GM19397 (cell line): ENCODE results near the gene EVL.

Experiments
- ATAC-seq: cut with Tn5 transposase; IDR thresholded peaks from one replicate; pipeline ENCODE4 v1.9.1; 2021; ENCODE audit warnings: mild to moderate bottlenecking, moderate library complexity; ENCODE audit not compliant: unreplicated experiment

EVL gene

GRCh38 chr14:100081997-100082625 lies 16.9 kb downstream of the EVL start:
- no peak for ATAC-seq

DNA sequence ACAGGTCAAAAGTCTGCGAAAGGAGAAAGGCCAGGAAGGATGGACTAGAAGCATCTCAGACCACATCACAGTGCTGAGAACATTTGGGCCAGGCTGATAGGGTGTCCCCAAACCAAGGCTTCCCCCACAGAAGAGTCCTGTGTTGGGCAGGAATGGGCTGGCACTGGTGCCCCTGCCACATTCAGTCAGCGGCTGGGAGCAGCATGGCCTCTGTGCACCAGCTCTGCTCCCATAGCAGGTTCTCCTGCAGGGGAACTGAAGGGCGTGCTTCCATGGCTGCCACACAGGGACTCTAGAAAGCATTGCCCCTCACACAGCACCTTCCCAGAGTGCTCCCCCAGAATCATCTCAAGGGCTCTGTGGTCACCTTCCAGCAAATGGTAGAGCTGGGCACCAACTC lies 17.5 kb downstream of the EVL start:
- no peak for ATAC-seq

GRCh38 chr14:100083706-100084105 lies 18.5 kb downstream of the EVL start:
- ATAC-seq, result no peak

GRCh38 chr14:100084591-100084990 lies 19.4 kb downstream of the EVL start:
- ATAC-seq, result no peak

DNA sequence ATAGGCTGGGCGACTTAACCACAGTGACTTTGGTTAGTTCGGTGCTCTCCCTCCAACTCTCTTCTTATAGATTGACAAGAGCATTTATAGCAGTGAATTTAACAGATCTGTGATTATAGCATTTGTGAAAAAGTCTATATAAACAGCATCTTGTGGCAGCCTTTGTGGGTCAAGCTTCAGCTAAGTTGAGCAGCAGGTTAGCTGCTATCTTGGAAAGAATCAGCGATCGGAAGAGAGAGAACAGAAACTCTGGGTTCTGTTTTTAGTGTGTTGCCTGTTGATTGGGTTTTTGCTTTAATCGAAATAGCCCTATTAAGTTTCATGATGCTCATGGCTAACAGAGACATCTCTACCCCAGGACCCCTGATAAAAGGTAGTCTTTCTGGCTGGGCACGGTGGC lies 20.2 kb downstream of the EVL start:
- no peak for ATAC-seq

- ATAC-seq, result no peak
Observed at GRCh38 chr14:100086361-100086760, 21.1 kb downstream of the EVL start.

- no peak for ATAC-seq
Observed at GRCh38 chr14:100088226-100088625, 23.0 kb downstream of the EVL start.

DNA sequence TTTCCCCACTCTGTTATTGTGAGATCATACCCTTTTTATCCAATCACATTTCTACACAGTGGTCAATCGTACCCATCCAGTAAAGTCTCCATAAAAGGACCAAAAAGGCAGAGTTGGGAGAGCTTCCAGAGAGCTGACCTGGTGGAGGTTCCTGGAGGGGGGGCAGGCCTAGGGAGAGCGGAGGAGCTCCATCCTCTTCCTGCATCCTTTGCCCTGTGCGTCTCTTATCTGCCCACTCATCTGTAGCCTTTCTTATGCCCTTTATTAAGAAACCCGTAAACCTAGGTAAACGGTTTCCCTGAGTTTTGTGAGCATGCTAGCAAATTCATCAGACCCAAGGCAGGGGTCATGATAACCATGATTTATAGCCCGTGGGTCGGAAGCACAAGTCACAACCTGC lies 26.2 kb downstream of the EVL start:
- ATAC-seq, result no peak

GRCh38 chr14:100092832-100093231 lies 27.6 kb downstream of the EVL start:
- no peak for ATAC-seq

DNA sequence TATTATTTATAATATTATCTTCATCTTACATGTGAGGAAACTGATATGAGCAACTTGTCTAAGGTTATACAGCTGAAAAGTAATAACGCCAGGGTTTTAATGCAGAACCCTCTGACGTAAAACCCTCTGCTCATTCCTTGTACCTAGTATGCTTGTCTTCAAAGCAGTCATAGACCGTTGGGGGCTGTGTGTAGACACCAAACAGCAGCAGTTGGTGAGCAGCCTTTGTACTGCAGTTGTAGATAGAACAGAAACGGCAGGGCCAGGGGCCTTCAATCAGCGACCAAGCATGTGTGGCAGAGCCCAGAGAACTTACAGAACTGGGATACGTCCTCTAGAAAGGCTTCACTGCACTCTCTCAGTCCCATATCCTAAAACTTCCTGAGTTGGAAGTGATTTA lies 28.1 kb downstream of the EVL start:
- no peak for ATAC-seq

GRCh38 chr14:100096656-100097055 lies 31.4 kb downstream of the EVL start:
- no peak for ATAC-seq

- ATAC-seq, result no peak
Observed at GRCh38 chr14:100098171-100098570, 32.9 kb downstream of the EVL start.

DNA sequence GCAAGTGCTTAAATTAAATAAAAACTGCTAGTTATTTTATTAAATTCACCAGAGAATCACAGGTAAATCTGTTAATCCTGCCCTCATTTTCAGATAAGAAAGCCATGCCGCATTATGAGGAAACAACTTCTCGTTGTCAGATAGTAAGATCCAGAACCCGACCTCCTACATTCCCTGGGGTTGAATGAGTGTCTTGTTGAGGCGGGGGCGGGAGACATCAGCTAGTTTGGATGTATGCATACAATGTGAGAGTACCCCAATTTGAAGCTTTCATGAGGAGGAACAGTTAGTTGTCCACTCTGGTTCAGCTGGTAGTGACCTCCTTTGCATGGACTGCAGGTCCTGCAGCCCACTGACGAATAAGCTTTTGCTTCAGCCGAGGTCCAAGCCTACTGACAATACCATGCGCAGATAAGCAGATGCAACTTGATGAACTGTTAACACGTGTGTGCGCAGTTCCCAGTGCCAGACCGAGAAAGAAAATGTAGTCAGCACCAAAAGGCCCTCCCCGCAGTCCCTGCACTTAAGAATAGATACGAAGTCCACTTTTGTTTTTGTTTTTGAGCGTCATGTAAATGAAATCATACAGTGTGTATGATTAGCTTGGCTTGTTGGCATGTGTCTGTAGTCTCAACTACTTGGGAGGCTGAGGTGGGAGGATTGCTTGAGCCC lies 34.9 kb downstream of the EVL start:
- ATAC-seq, result no peak

- no peak for ATAC-seq
Observed at GRCh38 chr14:100102156-100102785, 37.0 kb downstream of the EVL start.

GRCh38 chr14:100103250-100104005 lies 38.2 kb downstream of the EVL start:
- ATAC-seq, result no peak

DNA sequence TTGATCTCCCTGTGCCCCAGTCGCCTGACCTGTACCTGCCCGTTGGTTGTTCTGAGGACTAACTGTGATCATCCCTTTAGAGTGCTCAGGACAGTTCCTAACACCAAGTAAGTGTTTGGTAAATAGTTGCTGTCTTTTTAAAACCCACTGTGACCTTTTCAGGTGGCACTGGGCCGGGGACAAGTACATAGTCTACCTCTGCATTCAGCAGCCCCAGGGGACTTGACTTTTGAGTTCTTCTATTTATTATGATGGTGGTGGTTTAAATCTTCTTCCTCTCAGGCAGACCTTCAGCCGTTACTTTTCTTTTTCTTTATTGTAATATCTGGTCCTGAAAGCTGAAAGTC lies 38.8 kb downstream of the EVL start:
- no peak for ATAC-seq

DNA sequence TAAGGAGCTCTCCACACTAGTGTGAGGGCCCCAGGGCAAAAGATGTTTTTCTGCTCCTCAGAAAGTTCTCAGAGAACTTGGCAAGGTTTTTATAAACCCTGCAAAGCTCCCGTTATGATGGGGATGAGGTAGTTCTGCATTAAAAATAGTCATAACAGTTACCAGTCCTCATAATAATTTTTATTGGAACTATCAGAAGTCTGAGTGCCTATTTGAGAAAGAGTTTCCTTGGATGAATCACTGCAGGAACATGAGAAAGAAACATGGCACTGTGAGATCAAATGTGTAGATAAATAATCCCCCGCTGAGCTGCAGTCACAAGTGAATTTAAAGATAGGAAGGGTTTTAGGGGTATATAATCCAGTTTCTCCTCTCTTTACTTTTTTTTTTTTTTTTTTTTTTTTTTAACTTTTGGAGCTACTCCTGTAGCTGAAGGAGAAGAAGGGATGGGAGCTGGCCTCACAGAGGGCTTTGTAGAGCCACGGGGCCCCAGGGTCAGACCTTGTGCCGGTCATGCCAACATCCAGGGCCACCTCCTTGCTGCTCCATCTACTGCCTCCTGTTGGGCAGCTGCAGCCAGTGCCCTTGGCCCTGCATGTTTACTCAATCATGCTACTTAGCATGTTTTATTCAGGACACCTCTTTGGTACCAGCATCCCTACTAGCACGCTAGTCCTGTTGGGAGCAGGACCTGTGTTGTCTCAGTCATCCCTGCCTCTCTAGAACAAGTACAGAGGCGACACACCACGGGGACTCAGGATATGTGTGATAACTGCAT lies 39.5 kb downstream of the EVL start:
- no peak for ATAC-seq

GRCh38 chr14:100105357-100106169 lies 40.3 kb downstream of the EVL start:
- no peak for ATAC-seq

GRCh38 chr14:100106250-100107112 lies 41.3 kb downstream of the EVL start:
- no peak for ATAC-seq
